Type B pancreatic cell (in vitro differentiated cells): Measurements from ENCODE around the gene KCNE3. TPM values are rescaled to one million over a fixed set of nuclear protein-coding genes. Genes with fewer than 3 reads are reported as not detected.

Experiments used
- DNase-seq: peaks from one replicate; pipeline ENCODE4 v3.0.0; 2021; ENCODE audit warnings: mixed read lengths; ENCODE audit not compliant: unreplicated experiment; ENCODE audit errors: extremely low spot score
- H3K27ac Mint-ChIP-seq: 2 replicates; pipeline ENCODE4 v1.8.0; 2021; ENCODE audit warnings: mild to moderate bottlenecking, mixed read lengths
- H3K27me3 Mint-ChIP-seq: 2 replicates; pipeline ENCODE4 v1.8.0; 2021; ENCODE audit warnings: mixed read lengths
- H3K36me3 Mint-ChIP-seq: 2 replicates; pipeline ENCODE4 v1.8.0; 2021; ENCODE audit warnings: mixed read lengths
- H3K4me1 Mint-ChIP-seq: one replicate; pipeline ENCODE4 v1.8.0; 2021; ENCODE audit warnings: mixed read lengths; ENCODE audit not compliant: unreplicated experiment
- H3K4me3 Mint-ChIP-seq: 2 replicates; pipeline ENCODE4 v1.8.0; 2021; ENCODE audit warnings: mild to moderate bottlenecking, mixed read lengths
- H3K9me3 Mint-ChIP-seq: 2 replicates; pipeline ENCODE4 v1.8.0; 2021; ENCODE audit warnings: mixed read lengths
- CTCF ChIP-seq: fragments of 200-600 bp; sonication (generic); conservative IDR thresholded peaks from 2 replicates; pipeline ENCODE4 v1.5.0; 2021; ENCODE audit warnings: antibody characterized with exemption, mild to moderate bottlenecking
- total RNA-seq: library from RNA; stranded (reverse); gene quantifications from 2 replicates; pipeline ENCODE4 v1.2.1, GENCODE V29; 2021; ENCODE audit warnings: low replicate concordance

The KCNE3 gene
- total RNA-seq, 1 donor from 2014 or later: 12.5 TPM

GRCh38 chr11:74476536-74476935, 9.2 kb upstream of the KCNE3 start:
- Mint-ChIP-seq H3K4me1 (no peaks in the 10 kb centered on the region), H3K9me3 (no peaks in the 10 kb centered on the region), H3K27me3 (peaks cover 13% of the 10 kb centered on the region), H3K27ac (no peak overlapping the region), H3K36me3 (no peaks in the 10 kb centered on the region), H3K4me3 (no peak overlapping the region)
- no peak for DNase-seq
- no peak for TF ChIP-seq CTCF

GRCh38 chr11:74474316-74474715, 7.0 kb upstream of the KCNE3 start:
- no peak overlapping the region for H3K27ac Mint-ChIP-seq
- no peaks in the 10 kb centered on the region for H3K9me3 Mint-ChIP-seq
- DNase-seq: no peak
- peaks cover 17% of the 10 kb centered on the region for H3K27me3 Mint-ChIP-seq
- H3K4me1 Mint-ChIP-seq: no peaks in the 10 kb centered on the region
- no peak for TF ChIP-seq CTCF
- H3K4me3 Mint-ChIP-seq: no peak overlapping the region
- no peaks in the 10 kb centered on the region for H3K36me3 Mint-ChIP-seq

GRCh38 chr11:74473382-74474173, 6.2 kb upstream of the KCNE3 start:
- H3K9me3 Mint-ChIP-seq: no peaks in the 10 kb centered on the region
- DNase-seq: no peak
- peaks cover 18% of the 10 kb centered on the region for H3K27me3 Mint-ChIP-seq
- no peak overlapping the region for H3K27ac Mint-ChIP-seq
- H3K36me3 Mint-ChIP-seq: no peaks in the 10 kb centered on the region
- no peaks in the 10 kb centered on the region for H3K4me1 Mint-ChIP-seq
- H3K4me3 Mint-ChIP-seq: no peak overlapping the region
- TF ChIP-seq CTCF: no peak

GRCh38 chr11:74471668-74472429, 4.5 kb upstream of the KCNE3 start:
- peaks cover 10% of the 10 kb centered on the region for H3K4me1 Mint-ChIP-seq
- no peak for DNase-seq
- no peak for TF ChIP-seq CTCF
- no peak overlapping the region for H3K4me3 Mint-ChIP-seq
- H3K27me3 Mint-ChIP-seq: peaks cover 29% of the 10 kb centered on the region
- no peaks in the 10 kb centered on the region for H3K36me3 Mint-ChIP-seq
- H3K27ac Mint-ChIP-seq: no peak overlapping the region
- no peaks in the 10 kb centered on the region for H3K9me3 Mint-ChIP-seq

- H3K4me3 Mint-ChIP-seq: no peak overlapping the region
- H3K27ac Mint-ChIP-seq: no peak overlapping the region
- H3K9me3 Mint-ChIP-seq: no peaks in the 10 kb centered on the region
- no peak for DNase-seq
- peaks cover 13% of the 10 kb centered on the region for H3K4me1 Mint-ChIP-seq
- H3K27me3 Mint-ChIP-seq: peaks cover 34% of the 10 kb centered on the region
- no peak for TF ChIP-seq CTCF
- no peaks in the 10 kb centered on the region for H3K36me3 Mint-ChIP-seq
Observed at GRCh38 chr11:74471037-74471436, 3.7 kb upstream of the KCNE3 start.
